Muscle of arm (tissue), 12 donors: ENCODE results near the gene SERP1. TPM values are rescaled to one million over a fixed set of nuclear protein-coding genes. Genes with fewer than 3 reads are reported as not detected.
A peak's percentile ranks its signal among the peaks of the same experiment; 100 is the strongest.

Experiments
- DNase-seq: peaks from one replicate; pipeline ENCODE4 v3.0.0-alpha.2; 2013
- polyA plus RNA-seq, 12 donors: library from polyadenylated mRNA; unstranded; fragments of 120-200 nt; gene quantifications; one replicate each; pipeline ENCODE4 v1.2.1, GENCODE V29; 2013; ENCODE audit not compliant: insufficient read length in 12 of 12

The SERP1 gene
- polyA plus RNA-seq, 12 donors, result 52.2 to 113 (median 74.8) TPM; not detected in 1

DNA sequence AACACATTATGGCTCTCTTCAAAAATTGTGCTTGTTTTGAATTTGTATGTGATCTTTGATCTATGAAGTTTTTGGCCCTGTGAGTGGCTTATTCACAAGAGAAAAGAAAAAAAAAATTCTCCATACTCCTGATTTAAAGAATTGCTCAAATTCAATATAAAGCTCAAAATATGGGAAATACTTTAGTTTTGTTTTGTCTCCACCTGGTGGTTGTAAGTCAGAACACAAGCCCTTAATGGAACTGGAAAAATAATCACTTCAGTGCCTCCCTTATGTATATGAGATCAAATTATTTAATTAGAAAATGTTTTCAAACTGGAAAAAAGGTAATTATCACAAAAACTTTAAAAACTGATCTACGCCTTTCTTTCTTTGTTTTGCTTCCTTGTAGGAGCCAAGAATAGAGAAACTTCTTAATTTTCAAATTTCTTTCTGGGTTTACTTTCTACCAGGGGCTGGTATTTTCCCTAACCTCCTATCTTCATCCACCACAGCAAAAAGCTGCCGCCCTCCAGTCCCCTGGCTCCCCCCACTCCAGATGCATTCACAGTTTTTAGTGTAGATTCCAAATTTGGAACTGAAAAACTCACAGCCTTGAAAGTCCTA, 50.6 kb downstream of the SERP1 start:
- peak; percentile 64 for DNase-seq

GRCh38 chr3:150495149-150495548, 51.1 kb downstream of the SERP1 start:
- DNase-seq, result no peak

- DNase-seq, result no peak
These were observed 51.8 kb downstream of the SERP1 start for GRCh38 chr3:150494411-150494977.

Other genes with a start within 250 kb of the SERP1 start
- 100 to 1,000 TPM in 1 of 12 donors, 10 to 100 TPM in 11; 39.7 to 492 (median 70.5) TPM for gene TSC22D2, start 138.2 kb downstream of the SERP1 start, polyA plus RNA-seq
- gene EIF2A, start 291 bp upstream of the SERP1 start, polyA plus RNA-seq, result 100 to 1,000 TPM in 11 of 12 donors, not detected in 1; 131 to 243 (median 173) TPM
- gene SELENOT, start 56.8 kb upstream of the SERP1 start, polyA plus RNA-seq, result 10 to 100 TPM in 11 of 12 donors, not detected in 1; 41.9 to 67.8 (median 57.4) TPM
- gene ERICH6, start 157.4 kb upstream of the SERP1 start, polyA plus RNA-seq, result under 1 TPM in 6 of 12 donors, not detected in 6; 0.20 to 0.43 (median 0.38) TPM
- 10 to 100 TPM in 11 of 12 donors, not detected in 1; 17.5 to 41.3 (median 22.3) TPM for gene SIAH2, start 216.7 kb upstream of the SERP1 start, polyA plus RNA-seq